Germinal center (tissue), 1 donor: ENCODE results near the gene PXMP4.
A peak's percentile ranks its signal among the peaks of the same experiment; 100 is the strongest.
"Not testable (repeated sequence)": the region's sequence is repeated elsewhere in the genome, so short reads cannot be mapped to it uniquely, and the experiment has no call there.

Experiments
- DNase-seq: peaks from one replicate; pipeline ENCODE4 v3.0.0; 2012; ENCODE audit warnings: mixed read lengths, low spot score

PXMP4 gene, protein sequence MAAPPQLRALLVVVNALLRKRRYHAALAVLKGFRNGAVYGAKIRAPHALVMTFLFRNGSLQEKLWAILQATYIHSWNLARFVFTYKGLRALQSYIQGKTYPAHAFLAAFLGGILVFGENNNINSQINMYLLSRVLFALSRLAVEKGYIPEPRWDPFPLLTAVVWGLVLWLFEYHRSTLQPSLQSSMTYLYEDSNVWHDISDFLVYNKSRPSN

DNA sequence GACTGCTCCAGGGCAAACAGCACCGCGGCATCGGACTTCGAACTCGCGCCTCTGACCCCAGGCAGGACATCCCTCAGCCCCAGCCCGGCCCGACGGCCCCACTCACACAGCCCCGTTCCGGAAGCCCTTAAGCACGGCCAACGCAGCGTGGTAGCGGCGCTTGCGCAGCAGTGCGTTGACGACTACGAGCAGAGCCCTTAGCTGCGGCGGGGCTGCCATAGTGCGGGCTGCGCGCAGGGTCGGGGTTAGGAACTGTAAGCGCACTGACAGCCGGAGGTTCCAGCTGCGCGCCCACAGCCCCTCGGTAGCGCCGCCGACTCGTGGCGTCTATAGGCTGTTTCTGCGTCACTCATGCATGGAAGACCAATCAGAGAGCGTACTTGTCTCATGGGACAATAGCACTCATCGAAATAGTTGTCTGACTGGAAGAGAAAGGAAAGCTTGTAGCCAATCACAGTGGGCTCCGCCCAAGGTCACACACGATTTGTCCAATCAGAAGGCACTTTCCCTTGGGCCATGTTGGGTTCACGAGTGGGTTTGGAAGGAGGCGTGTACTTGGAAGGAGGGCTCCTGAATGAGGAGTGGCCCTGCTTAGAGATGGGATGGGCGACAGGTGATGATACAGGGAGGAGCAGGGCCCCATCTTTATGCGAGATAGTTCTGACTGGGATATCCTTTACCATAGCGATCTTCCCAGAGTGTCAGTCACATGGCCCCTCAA is at the start of gene PXMP4:
Gene PXMP4, minus strand, starts transcription at position 322 of the 721 bp plus-strand sequence. Its CDS starts 103 bp downstream, at position 219.
- DNase-seq, result peak; percentile 96

DNA sequence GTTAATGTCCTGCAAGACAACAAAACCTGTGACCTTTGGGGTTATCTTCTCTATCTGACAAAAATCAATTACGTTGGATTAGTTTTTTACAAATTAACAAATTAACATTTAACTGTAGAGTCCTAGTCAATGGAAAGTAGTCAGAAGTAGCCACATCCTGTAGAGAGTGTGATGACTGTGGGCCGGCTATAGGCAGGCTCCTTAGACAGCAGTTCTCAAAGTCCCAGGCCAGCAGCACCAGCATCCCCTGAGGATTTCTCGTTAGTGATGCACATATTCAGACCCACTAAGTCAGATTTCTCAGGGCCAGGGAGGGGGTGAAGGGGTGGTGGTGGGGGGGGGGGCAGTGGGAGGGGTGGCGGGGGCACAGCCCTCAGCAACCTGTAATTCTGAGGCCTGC is 48.9 kb upstream of the PXMP4 start:
- no peak for DNase-seq

DNA sequence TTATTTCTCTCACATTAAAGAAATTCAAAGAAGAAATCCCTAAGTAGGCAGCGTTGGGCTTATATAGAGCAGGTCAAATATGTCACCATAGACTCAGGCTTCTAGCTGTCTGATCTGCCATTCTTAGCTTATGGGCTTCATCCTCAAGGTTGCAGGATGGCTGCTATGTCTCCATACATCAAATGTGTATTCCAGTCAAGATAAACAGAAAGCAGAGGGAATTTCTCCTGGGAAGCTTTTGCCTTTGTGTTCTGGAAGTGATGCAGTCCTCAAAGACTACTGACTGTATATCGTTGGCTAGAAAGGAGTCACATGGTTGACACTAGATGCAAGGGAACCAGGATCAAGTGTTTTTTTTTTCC is 47.6 kb upstream of the PXMP4 start:
- no peak for DNase-seq

DNA sequence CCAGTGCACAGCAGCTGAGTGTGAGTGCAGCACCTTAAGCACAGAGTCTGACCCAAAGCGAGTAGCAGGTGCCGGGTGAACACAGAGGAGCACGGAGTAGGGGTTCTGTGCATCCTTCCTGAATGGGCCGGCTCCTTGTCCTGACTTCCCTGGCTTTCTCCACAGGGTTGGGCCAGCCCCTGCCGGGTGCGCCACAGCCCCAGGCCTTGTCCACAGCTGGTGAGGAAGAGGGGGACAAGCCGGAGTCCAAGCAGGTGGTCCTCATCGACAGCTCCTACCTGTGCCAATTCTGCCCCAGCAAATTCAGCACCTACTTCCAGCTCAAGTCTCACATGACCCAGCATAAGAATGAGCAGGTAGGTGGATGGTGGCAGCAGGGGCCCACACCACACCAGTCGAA is 46.6 kb upstream of the PXMP4 start:
- DNase-seq, result no peak

DNA sequence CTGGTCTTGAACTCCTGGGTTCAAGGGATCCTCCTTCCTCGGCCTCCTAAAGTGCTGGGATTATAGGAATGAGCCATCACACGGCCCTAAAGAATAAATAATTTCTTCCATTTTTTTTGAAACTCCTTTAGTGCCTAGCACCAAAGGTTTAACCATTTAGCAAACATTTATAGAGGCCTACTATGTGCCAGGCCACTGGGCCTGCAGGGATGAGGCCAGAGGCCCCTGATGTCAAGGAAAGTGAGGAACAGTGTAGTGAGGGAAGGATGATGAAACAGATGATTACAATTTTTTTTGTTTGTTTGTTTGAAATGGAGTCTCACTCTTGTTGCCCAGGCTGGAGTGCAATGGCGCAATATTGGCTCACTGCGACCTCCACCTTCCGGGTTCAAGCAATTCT is 45.5 kb upstream of the PXMP4 start:
- no peak for DNase-seq

DNA sequence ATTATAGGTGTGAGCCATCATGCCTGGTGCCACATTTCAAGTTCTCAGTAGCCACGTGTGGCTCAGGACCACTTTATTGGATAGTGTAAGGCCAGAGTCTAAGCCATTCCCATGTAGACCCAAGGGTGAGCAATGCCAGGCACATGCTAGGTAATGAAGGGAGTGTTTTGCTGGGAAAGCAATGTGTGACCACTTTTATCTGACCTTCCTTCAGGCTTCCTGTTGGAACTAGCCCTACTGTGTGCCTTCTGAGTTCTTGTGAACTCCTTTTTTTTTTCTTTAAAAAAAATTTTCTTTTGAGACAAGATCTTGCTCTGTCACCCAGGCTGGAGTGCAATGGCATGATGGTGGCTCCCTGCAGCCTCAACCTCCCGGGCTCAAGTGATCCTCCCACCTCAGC is 45.0 kb upstream of the PXMP4 start:
- DNase-seq, result no peak

DNA sequence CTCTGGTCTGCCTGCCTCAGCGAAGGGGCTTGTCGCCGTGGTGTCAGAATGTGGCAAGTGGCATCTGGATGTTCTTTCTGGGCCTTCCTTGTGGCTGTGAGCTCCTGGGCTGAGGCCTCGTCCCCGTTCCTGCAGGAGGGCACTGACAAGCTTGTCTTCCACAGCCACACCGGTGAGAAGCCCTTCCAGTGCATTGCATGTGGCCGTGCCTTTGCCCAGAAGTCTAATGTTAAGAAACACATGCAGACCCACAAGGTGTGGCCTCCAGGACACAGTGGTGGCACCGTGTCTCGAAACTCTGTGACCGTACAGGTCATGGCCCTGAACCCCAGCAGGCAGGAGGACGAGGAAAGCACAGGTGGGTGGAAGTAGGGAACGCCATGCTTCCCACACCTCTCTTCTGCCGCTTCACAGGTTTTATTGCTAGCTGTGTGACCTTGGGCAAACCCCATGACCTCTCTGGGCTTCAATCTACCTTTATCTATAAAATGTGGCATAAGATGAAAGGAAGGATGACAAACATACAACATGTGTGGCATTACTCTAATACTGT is 41.7 kb upstream of the PXMP4 start:
- no peak for DNase-seq

DNA sequence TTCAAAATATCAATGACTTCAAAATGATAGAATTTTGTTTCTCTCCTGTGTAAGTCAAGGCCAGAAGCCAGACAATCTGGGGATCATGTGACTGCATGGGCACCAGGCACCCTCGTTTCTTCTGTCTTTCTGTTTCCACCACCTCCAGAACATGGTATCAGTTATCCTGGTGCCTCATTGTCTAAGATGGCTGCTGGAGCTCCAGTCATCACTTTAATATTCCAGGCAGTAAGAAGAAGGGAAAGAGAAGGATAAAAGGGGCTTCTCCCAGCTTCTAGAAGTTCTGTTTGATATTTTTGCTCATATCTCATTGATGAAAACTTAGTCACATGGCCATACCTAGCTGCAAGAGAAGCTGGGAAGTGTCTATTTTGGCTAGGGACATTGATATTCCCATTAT is 37.3 kb upstream of the PXMP4 start:
- DNase-seq, result no peak

DNA sequence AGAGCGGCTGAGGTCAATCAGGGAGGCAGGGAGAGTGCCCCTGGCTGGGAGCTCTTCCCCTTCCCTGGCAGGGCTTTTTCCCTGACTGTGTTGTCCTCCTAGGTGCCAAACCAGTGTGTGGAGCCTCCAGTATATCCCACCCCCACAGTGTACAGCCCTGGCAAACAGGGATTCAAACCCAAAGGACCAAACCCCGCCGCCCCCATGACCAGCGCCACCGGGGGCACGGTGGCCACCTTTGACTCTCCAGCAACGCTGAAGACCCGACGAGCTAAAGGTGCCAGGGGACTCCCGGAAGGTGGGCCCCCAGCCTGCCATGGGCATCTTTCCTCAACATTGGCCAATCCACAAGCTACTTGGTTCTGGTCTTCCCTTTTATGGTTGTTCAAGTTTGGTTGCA is 36.9 kb upstream of the PXMP4 start:
- no peak for DNase-seq

DNA sequence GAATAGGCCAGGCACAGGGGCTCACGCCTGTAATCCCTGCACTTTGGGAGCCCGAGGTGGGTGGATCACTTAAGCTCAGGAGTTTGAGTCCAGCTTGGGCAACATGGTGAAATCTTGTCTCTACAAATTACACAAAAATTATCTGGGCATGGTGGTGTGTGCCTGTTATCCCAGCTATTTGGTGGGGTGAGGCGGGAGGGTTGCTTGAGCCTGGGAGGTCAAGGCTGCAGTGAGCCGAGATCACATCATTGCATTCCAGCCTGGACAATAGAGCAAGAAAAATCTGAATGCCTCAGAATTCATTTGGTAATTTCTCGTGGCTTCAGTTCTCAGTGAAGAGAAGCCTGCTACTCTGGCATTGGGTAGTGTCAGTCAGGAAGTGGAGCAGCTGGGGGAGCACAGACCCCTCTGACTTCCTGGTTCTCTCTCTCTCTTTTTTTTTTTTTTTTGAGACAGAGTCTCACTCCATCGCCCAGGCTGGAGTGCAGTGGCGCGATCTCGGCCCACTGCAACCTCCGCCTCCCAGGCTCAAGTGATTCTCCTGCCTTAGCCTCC is 35.9 kb upstream of the PXMP4 start:
- not testable (repeated sequence) for DNase-seq

DNA sequence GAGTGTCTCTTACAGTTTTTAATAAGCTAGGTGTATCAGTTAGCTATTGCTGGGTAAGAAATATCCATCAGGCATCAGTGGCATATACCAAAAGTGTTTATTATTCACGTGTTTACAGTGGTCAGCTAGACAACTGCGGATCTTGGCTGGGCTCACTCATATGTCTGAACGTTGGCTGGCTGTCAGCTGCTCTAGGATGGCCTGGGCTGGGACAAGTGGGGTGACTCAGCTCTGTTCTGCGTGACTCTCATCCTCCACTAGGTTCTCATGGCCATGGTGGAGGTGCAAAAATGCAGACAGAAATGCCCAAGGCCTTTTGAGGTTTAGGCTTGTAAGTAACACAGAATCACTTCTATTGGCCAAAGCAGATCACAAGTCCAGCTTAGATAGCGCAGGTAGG is 33.7 kb upstream of the PXMP4 start:
- DNase-seq, result no peak

DNA sequence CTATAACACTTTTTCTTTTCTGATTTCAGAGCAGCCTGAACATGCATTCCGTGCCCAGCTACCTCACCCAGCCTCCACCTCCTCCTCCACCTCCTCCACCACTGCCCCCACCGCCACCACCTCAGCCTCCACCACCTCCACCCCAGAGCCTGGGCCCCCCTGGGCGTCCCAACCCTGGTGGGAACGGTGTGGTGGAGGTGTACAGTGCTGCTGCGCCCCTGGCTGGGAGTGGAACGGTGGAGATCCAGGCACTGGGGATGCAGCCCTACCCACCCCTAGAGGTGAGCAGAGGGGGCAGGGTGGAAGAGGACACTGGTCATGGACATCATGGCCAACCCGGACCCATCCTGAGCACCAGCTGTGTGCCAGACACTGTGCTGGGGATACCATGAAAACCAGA is 33.0 kb upstream of the PXMP4 start:
- DNase-seq, result no peak

DNA sequence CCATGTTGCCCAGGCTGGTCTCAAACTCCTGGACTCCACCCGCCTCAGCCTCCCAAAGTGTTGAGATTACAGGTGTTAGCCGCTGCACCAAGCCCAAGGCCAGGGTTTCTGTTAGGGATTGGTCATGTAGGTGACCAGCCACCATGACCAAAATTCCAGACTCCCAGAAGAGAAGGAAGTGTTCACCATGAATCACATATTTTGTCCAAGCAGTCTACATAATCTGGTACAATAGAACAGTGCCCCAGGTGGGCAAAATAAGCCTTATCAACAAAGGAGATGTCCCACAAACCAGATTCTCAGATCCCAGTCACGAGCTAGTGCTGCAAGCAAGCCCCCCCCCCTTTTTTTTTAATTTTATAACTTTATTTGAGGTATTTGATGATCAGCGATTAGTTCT is 31.7 kb upstream of the PXMP4 start:
- no peak for DNase-seq

DNA sequence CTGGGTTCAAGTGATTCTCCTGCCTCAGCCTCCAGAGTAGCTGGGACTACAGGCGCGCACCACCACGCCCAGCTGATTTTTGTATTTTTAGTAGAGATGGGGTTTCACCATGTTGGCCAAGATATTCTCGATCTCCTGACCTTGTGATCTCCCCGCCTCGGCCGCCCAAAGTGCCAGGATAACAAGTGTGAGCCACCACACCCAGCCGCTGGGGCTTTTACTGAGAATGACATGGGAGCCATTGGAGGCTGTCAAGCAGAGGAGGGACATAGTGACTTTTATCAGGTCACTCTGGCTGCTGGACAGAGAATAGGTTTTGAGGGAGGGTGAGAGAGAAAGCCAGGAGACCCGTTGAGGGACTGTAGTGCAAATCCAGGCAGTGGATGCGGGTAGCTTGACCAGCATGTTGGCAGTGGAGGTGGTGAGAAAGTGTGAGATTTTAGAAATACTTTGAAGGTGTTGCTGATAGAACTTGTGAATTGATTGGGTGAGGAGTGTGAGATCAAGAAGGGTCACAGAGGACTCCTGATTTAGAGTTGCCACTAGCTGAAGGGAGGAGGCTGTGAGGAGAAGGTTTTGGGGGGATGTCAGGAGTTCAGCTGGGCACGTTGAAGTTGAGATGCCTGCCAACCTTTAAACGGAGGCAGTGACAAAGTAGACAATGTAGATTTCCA is 26.4 kb upstream of the PXMP4 start:
- no peak for DNase-seq

DNA sequence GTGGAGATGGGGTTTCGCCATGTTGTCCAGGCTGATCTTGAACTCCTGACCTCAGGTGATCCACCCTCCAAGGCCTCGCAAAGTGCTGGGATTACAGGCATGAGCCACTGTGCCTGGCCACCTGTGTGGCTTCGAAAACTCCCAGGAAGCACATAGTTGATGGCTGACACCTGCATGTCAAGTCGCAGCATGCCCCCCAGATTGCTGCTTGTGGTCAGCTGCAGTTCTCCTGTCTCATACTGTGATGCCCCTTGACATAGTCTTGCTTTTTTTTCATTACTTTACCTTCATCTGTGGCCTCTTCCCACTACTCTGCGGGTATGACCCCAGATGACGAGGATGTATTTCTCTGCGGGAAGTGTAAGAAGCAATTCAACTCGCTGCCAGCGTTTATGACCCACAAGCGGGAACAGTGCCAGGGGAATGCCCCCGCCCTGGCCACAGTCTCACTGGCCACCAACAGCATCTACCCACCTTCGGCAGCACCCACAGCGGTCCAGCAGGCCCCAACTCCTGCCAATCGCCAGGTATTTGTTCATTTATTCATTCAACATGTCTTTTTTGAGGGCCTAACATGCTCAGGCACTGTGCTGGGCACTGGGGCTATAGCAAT is 24.8 kb upstream of the PXMP4 start:
- no peak for DNase-seq

DNA sequence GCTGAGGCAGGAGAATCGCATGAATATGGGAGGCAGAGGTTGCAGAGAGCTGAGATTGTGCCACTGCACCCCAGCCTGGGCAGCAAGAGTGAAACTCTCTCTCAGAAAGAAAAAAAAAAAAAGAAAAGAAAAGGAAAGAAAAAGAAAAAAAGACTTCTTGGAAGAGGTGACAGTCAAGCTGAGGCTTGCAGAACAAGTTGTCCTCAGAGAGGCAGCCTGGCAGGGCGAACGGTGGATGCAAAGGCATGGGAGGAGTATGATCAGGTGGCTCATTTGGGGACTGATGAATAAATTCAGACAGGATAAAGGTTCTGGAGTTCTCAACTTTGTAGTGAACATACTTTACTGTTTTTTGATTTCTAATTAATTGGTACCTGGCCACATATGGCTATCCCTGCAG is 24.1 kb upstream of the PXMP4 start:
- DNase-seq, result no peak

DNA sequence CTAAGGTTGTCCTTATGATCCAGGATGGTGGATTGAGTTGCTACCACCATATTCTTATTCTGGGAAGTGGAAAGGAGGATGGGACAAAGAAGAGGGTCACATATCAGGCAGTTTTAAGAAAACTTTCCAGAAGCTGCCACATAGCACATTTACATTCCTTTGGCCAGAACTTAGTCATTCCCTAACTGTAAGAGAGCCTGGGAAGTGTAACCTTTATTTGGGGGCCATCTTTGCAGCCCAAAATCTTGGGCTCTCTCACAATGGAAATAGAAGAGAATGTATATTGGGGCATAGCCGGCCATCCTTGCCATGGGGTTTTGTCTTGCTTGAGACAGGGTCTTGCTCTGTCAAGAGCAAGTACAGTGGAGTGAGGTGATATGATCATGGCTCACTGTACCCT is 20.1 kb upstream of the PXMP4 start:
- no peak for DNase-seq

DNA sequence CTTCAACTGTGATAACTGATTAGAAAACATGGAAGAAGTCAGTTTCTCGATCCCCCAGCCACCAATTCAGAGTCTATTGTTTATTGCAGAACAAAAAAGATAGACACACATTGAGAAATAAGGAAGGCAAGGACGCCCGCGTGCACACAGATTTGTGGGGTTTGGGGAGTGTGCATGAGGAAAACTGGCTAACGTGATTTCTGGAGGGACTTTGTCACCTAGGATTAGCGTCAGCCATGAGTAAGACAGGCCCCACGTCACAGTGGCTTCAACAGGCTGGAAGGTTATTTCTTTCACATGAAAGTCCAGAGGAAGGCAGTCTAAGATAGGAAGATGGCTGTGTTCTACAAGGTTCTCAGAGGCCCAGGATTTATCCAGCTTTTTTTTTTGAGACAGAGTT is 19.4 kb upstream of the PXMP4 start:
- no peak for DNase-seq

DNA sequence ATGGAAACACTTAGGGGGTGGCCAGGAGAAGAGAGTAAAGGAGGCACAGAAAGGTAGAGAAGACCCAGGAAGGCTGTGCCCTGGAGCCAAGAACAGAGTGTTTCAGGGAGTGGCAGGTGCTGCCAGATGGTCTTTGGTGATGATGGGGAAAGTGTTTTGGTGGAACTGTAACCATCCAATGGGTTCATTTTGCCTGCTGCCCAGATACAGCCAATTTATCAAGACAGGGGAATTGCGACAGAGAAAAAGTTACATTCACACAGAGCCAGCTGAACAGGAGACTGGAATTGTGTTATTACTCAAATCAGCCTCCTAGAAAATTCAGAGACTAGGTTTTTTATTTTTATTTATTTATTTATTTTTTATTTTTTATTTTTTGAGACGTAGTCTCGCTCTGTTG is 16.9 kb upstream of the PXMP4 start:
- DNase-seq, result no peak

DNA sequence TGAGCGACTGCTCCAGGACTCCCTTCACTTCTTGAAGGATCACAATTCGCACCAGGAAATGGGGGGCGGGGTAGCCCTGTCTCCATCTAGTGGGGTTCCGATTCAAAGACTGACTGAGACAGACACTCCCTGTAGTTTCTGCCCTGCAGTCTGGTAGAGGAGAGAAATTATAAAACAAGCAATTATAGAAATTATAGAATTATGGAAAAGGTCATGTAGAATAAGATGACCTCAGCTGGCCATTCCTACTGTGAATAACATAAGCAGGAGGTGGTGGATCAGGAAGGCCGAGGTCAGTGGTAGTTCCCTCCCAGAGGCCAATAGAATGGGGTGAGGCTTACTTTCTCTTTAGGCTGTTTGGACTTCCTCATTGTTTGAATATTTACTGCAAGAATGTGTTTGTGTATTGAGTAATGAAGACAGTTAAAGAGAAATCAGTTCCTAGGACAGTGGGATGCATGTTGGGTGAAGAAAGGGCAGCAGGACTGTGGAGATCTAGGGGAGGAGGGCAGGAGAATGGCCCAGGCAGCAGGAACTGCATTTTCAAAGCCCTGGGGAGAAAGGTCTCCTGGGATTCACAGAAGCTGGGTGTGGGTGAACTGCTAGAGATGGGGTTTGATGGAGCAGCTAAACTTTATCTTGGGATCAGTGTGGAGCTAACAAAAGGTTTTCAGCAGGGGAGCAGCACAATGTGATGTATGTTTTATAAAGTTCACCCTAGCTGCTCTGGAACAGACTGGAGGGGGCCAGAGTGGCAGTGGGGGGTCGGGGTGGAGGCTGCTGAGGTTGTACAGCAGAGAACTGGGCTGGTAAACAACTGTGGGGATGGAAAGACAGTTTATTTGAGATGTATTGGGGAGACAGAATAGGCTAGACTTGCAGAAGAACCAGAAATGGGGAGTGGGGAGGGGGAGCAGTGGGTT is 13.8 kb upstream of the PXMP4 start:
- DNase-seq, result no peak

DNA sequence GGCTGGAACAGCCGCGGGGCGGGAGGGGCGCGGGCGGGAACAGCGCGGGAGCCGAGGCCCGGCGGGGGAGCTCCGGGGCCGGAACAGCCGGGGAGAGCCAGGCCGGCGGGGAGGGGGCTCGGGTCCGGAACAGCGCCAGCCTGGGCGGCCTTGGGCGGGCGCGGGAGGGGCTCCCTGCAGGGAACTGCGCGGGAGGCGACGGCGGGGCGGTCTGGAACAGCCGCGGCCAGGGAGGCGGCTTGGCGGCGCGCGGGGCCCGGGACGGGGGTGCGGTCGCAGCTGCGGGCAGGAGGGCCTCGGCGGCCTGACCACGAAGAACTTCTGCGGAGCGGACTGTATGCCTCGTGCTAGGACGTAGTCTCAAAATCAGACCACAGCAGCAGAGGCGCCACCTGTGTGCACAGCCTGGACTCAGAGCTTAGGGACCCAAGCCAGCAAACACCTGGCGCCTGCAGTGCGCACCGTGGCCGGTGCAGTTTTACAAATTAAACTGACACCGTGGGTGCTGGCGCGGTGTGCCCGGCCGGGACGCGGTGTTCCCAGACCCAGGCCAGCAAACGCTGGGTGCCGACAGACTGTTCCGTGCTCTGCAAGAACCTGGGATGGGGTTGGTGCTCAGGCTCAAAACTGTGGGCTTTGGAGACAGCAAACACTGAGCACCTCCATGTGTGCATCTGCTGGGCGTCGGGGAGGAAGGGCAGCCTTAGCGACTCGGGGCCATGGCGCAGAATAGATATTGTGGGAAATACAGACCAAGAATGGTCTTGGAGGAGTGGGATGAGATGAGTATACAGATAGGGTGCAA is 12.3 kb upstream of the PXMP4 start:
- no peak for DNase-seq
